ENCODE results near the gene GRID2. TPM values are rescaled to one million over a fixed set of nuclear protein-coding genes. Genes with fewer than 3 reads are reported as not detected.

GRID2 gene
- total RNA-seq, 4 donors from 2014 or later: 0.63 TPM; not detected in 3

- DNase-seq (ENCODE audit: low spot score in 2 of 2): no peak
- Histone ChIP-seq H3K9me3 (no peaks in the 10 kb centered on the region), H3K27ac (no peak overlapping the region), H3K4me3 (no peak overlapping the region), H3K4me1 (no peaks in the 10 kb centered on the region), H3K36me3 (no peaks in the 10 kb centered on the region), H3K27me3 (no peaks in the 10 kb centered on the region)
- WGBS, 2 donors: 69 to 72% methylated on average over 3 of the region's 3 CpGs
- TF ChIP-seq POLR2A (IDR thresholded peaks at IDR 0.05): no peak
- TF ChIP-seq EP300 (IDR thresholded peaks at IDR 0.05): no peak
- no peak for TF ChIP-seq CTCF (IDR thresholded peaks at IDR 0.05)
These were observed 1157.8 kb downstream of the GRID2 start for GRCh38 chr4:93461541-93461940.

- H3K36me3 ChIP-seq: no peaks in the 10 kb centered on the region
- no peaks in the 10 kb centered on the region for H3K9me3 ChIP-seq
- no peak overlapping the region for H3K4me3 ChIP-seq
- H3K27me3 ChIP-seq: no peaks in the 10 kb centered on the region
- no peaks in the 10 kb centered on the region for H3K4me1 ChIP-seq
- WGBS, 2 donors: 73 to 86% methylated on average over 2 of the region's 2 CpGs
- no peak for TF ChIP-seq CTCF (IDR thresholded peaks at IDR 0.05)
- TF ChIP-seq POLR2A (IDR thresholded peaks at IDR 0.05): no peak
- no peak for TF ChIP-seq EP300 (IDR thresholded peaks at IDR 0.05)
- no peak overlapping the region for H3K27ac ChIP-seq
- no peak for DNase-seq (ENCODE audit: low spot score in 2 of 2)
These were observed 1162.7 kb downstream of the GRID2 start for GRCh38 chr4:93466446-93466845.

GRCh38 chr4:93467484-93468155, 1163.9 kb downstream of the GRID2 start:
- Histone ChIP-seq H3K4me1 (no peaks in the 10 kb centered on the region), H3K27ac (no peak overlapping the region), H3K27me3 (no peaks in the 10 kb centered on the region), H3K4me3 (no peak overlapping the region), H3K9me3 (no peaks in the 10 kb centered on the region), H3K36me3 (no peaks in the 10 kb centered on the region)
- WGBS, 2 donors: 65 to 94% methylated on average over 1 of the region's 1 CpG
- TF ChIP-seq POLR2A (IDR thresholded peaks at IDR 0.05) (no peak), EP300 (IDR thresholded peaks at IDR 0.05) (no peak), CTCF (IDR thresholded peaks at IDR 0.05) (no peak)
- DNase-seq (ENCODE audit: low spot score in 2 of 2): no peak

GRCh38 chr4:93469560-93469959, 1165.8 kb downstream of the GRID2 start:
- Histone ChIP-seq H3K36me3 (no peaks in the 10 kb centered on the region), H3K27ac (no peak overlapping the region), H3K4me3 (no peak overlapping the region), H3K9me3 (no peaks in the 10 kb centered on the region), H3K4me1 (no peaks in the 10 kb centered on the region), H3K27me3 (no peaks in the 10 kb centered on the region)
- no peak for TF ChIP-seq EP300 (IDR thresholded peaks at IDR 0.05)
- TF ChIP-seq POLR2A (IDR thresholded peaks at IDR 0.05): no peak
- TF ChIP-seq CTCF (IDR thresholded peaks at IDR 0.05): no peak
- no peak for DNase-seq (ENCODE audit: low spot score in 2 of 2)
- WGBS, 2 donors: 55 to 59% methylated on average over 3 of the region's 3 CpGs

GRCh38 chr4:93475730-93476129, 1172.0 kb downstream of the GRID2 start:
- WGBS, 2 donors: 84% methylated on average over 2 of the region's 2 CpGs
- TF ChIP-seq POLR2A (IDR thresholded peaks at IDR 0.05) (no peak), CTCF (IDR thresholded peaks at IDR 0.05) (no peak), EP300 (IDR thresholded peaks at IDR 0.05) (no peak)
- H3K4me1 ChIP-seq: no peaks in the 10 kb centered on the region
- H3K27me3 ChIP-seq: no peaks in the 10 kb centered on the region
- no peak overlapping the region for H3K4me3 ChIP-seq
- DNase-seq (ENCODE audit: low spot score in 2 of 2): no peak
- no peaks in the 10 kb centered on the region for H3K9me3 ChIP-seq
- H3K36me3 ChIP-seq: no peaks in the 10 kb centered on the region
- H3K27ac ChIP-seq: no peak overlapping the region

Data from tibial nerve (tissue), 4 donors.